Osteocyte (in vitro differentiated cells): ENCODE results near the gene TMCO4. TPM values are rescaled to one million over a fixed set of nuclear protein-coding genes. Genes with fewer than 3 reads are reported as not detected.
A peak's percentile ranks its signal among the peaks of the same experiment; 100 is the strongest.

Experiments used
- DNase-seq: peaks from one replicate; pipeline ENCODE4 v3.0.0; 2021; ENCODE audit warnings: mixed read lengths; ENCODE audit not compliant: unreplicated experiment; ENCODE audit errors: extremely low spot score
- H3K27ac Mint-ChIP-seq: one replicate; pipeline ENCODE4 v1.8.0; 2021; ENCODE audit warnings: mild to moderate bottlenecking, mixed read lengths; ENCODE audit not compliant: unreplicated experiment
- H3K27me3 Mint-ChIP-seq: one replicate; pipeline ENCODE4 v1.8.0; 2021; ENCODE audit warnings: mixed read lengths; ENCODE audit not compliant: unreplicated experiment
- H3K36me3 Mint-ChIP-seq: one replicate; pipeline ENCODE4 v1.8.0; 2021; ENCODE audit warnings: mixed read lengths; ENCODE audit not compliant: unreplicated experiment
- H3K4me1 Mint-ChIP-seq: one replicate; pipeline ENCODE4 v1.8.0; 2021; ENCODE audit warnings: mixed read lengths; ENCODE audit not compliant: unreplicated experiment
- H3K4me3 Mint-ChIP-seq: one replicate; pipeline ENCODE4 v1.8.0; 2021; ENCODE audit warnings: mild to moderate bottlenecking, moderate library complexity, mixed read lengths; ENCODE audit not compliant: unreplicated experiment
- H3K9me3 Mint-ChIP-seq: one replicate; pipeline ENCODE4 v1.8.0; 2021; ENCODE audit warnings: mixed read lengths; ENCODE audit not compliant: unreplicated experiment
- total RNA-seq: library from RNA; stranded (reverse); gene quantifications from 2 replicates; pipeline ENCODE4 v1.2.1, GENCODE V29; 2021
- TF ChIP-seq, protein P1 (sequence below): fragments of 200-600 bp; sonication (generic); IDR thresholded peaks from 2 replicates; pipeline ENCODE4 v1.5.0; 2021; ENCODE audit warnings: antibody characterized with exemption, mild to moderate bottlenecking, moderate library complexity

Gene TMCO4
- total RNA-seq, 1 donor from 2014 or later: 12.1 TPM

- Mint-ChIP-seq H3K27me3 (no peaks in the 10 kb centered on the region), H3K9me3 (peaks cover 6% of the 10 kb centered on the region), H3K36me3 (no peaks in the 10 kb centered on the region), H3K4me3 (no peak overlapping the region), H3K27ac (no peak overlapping the region), H3K4me1 (peaks cover 7% of the 10 kb centered on the region)
- no peak for DNase-seq
- TF ChIP-seq, protein P1, sequence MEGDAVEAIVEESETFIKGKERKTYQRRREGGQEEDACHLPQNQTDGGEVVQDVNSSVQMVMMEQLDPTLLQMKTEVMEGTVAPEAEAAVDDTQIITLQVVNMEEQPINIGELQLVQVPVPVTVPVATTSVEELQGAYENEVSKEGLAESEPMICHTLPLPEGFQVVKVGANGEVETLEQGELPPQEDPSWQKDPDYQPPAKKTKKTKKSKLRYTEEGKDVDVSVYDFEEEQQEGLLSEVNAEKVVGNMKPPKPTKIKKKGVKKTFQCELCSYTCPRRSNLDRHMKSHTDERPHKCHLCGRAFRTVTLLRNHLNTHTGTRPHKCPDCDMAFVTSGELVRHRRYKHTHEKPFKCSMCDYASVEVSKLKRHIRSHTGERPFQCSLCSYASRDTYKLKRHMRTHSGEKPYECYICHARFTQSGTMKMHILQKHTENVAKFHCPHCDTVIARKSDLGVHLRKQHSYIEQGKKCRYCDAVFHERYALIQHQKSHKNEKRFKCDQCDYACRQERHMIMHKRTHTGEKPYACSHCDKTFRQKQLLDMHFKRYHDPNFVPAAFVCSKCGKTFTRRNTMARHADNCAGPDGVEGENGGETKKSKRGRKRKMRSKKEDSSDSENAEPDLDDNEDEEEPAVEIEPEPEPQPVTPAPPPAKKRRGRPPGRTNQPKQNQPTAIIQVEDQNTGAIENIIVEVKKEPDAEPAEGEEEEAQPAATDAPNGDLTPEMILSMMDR: no peak
Measured at GRCh38 chr1:19813643-19813960, 13.9 kb upstream of the TMCO4 start.

DNA sequence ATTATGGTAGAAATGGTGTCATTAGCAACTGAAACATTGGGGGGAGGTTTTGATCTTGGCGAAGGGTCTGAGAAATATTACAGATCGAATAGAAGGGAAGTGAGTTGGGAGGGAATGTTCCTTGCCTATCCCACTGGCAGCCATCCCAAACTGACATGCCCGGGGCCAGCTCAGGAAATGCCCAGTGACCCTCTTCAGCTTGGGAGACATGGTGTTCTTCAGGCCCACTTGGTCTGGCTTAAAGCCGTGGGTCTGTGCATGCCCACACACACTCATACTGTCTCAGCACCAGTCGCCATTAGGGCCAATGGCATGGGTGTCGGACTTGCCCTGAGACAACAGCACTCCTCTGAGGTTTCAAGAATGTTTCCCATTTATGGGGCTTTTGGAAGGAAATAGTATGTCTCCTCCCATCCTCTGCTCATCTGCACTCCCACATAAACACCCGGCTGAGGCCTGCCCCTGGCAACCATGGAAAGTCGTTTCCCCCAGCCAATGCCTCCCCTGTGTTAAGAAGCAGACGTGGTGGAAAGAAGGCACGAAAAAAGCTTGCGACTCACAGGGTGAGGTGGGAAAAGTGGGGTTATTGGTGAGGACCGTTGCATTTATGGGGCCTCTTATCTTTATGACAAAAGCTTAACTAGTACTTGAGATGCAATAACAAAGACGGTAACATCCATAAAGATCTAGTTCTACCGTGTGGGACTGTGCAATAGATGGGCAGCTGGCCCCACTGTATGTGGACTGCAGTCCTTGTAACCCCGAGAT lies 13.3 kb upstream of the TMCO4 start:
- TF ChIP-seq, protein P1: no peak
- peaks cover 7% of the 10 kb centered on the region for H3K4me1 Mint-ChIP-seq
- no peak overlapping the region for H3K27ac Mint-ChIP-seq
- no peaks in the 10 kb centered on the region for H3K27me3 Mint-ChIP-seq
- no peak overlapping the region for H3K4me3 Mint-ChIP-seq
- DNase-seq: no peak
- peaks cover 6% of the 10 kb centered on the region for H3K9me3 Mint-ChIP-seq
- no peaks in the 10 kb centered on the region for H3K36me3 Mint-ChIP-seq

GRCh38 chr1:19811206-19811851 lies 11.6 kb upstream of the TMCO4 start:
- Mint-ChIP-seq H3K4me1 (peaks cover 7% of the 10 kb centered on the region), H3K9me3 (peaks cover 6% of the 10 kb centered on the region), H3K27ac (no peak overlapping the region), H3K36me3 (no peaks in the 10 kb centered on the region), H3K27me3 (no peaks in the 10 kb centered on the region), H3K4me3 (no peak overlapping the region)
- TF ChIP-seq, protein P1: peak; percentile 41
- no peak for DNase-seq

DNA sequence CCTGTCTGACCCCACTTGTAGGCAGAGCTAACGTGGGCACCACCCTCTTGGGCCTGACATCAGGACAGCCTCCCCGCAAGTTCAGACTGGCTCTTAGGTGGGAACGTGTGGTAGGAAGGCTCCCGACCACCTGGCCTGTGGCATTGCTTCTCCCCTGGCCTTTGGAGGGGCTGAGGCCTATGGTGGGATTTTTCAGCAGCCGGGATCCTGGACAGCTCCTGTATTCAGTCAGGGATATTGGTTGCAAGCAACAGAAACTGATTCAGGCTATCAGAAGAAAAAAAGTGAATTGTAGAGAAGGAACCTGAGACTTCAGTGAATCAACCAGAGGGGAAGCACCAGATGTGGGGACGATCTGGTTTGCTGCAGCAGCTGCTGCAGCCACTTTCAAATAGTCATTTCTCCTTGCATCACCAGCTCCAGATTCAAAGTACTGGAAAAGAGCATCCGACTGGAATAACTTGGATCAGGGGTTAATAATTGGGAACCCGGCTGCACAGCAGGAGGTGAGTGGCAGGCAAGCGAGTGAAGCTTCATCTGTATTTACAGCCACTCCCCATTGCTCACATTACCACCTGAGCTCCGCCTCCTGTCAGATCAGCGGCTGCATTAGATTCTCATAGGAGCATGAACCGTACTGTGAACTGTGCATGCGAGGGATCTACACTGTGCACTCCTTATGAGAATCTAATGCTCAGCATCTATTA lies 9.5 kb upstream of the TMCO4 start:
- Mint-ChIP-seq H3K4me3 (no peak overlapping the region), H3K27ac (no peak overlapping the region), H3K4me1 (peaks cover 14% of the 10 kb centered on the region), H3K36me3 (no peaks in the 10 kb centered on the region), H3K27me3 (no peaks in the 10 kb centered on the region), H3K9me3 (peaks cover 6% of the 10 kb centered on the region)
- no peak for DNase-seq
- TF ChIP-seq, protein P1: no peak

- H3K27me3 Mint-ChIP-seq: no peaks in the 10 kb centered on the region
- H3K4me3 Mint-ChIP-seq: no peak overlapping the region
- H3K9me3 Mint-ChIP-seq: peaks cover 6% of the 10 kb centered on the region
- H3K36me3 Mint-ChIP-seq: no peaks in the 10 kb centered on the region
- TF ChIP-seq, protein P1: no peak
- H3K27ac Mint-ChIP-seq: no peak overlapping the region
- no peak for DNase-seq
- H3K4me1 Mint-ChIP-seq: peaks cover 14% of the 10 kb centered on the region
Measured at GRCh38 chr1:19808351-19808750, 8.6 kb upstream of the TMCO4 start.
